GM18526 (cell line): ENCODE data around the gene MYOM1.

Experiments used
- POLR2A ChIP-seq: IDR thresholded peaks from 3 replicates; pipeline ENCODE4 v1.6.1; 2011; ENCODE audit not compliant: insufficient read length; ENCODE audit errors: extremely low read depth

MYOM1 gene

GRCh38 chr18:3138274-3138975, 81.3 kb downstream of the MYOM1 start:
- no peak for TF ChIP-seq POLR2A

GRCh38 chr18:3135536-3135935, 84.2 kb downstream of the MYOM1 start:
- no peak for TF ChIP-seq POLR2A

GRCh38 chr18:3132700-3133099, 87.1 kb downstream of the MYOM1 start:
- TF ChIP-seq POLR2A = no peak

GRCh38 chr18:3130344-3130743, 89.4 kb downstream of the MYOM1 start:
- no peak for TF ChIP-seq POLR2A

GRCh38 chr18:3129053-3129864, 90.5 kb downstream of the MYOM1 start:
- no peak for TF ChIP-seq POLR2A

- no peak for TF ChIP-seq POLR2A
Observed at GRCh38 chr18:3126457-3127097, 93.2 kb downstream of the MYOM1 start.

- no peak for TF ChIP-seq POLR2A
Observed at GRCh38 chr18:3124822-3125221, 94.9 kb downstream of the MYOM1 start.

- TF ChIP-seq POLR2A = no peak
Observed at GRCh38 chr18:3122851-3123250, 96.9 kb downstream of the MYOM1 start.

GRCh38 chr18:3121259-3121658, 98.5 kb downstream of the MYOM1 start:
- no peak for TF ChIP-seq POLR2A

GRCh38 chr18:3120356-3120755, 99.4 kb downstream of the MYOM1 start:
- no peak for TF ChIP-seq POLR2A

- TF ChIP-seq POLR2A = no peak
Observed at GRCh38 chr18:3119401-3120341, 100.1 kb downstream of the MYOM1 start.

GRCh38 chr18:3118195-3119010, 101.4 kb downstream of the MYOM1 start:
- TF ChIP-seq POLR2A = no peak

GRCh38 chr18:3117493-3118192, 102.1 kb downstream of the MYOM1 start:
- TF ChIP-seq POLR2A = no peak
